ENCODE data around the gene IGSF21. TPM values are rescaled to one million over a fixed set of nuclear protein-coding genes. Genes with fewer than 3 reads are reported as not detected.

The IGSF21 gene
- total and polyA plus RNA-seq, 2 of the 8 experiments (the other 6 are each of a cell fraction or from before 2014, with no cell fraction given): 22.5 to 28.5 TPM

DNA sequence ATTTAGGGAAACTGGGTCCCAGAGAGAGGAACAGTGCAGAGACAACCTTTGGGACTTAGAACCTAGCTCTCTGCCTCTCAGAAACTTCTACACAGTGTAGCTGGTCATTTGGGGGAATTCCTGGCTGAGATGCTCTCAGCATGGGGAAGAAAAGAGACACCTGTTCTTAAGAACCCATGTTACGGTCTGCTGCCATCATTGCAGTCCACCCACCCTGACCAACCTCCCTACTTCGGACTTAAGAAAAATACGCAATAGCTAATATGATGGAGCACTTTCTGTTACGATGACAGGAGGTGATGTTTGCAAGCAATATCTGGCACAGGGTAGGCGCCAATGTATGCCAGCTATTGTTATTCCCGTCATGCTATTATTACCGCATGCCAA, 177.9 kb downstream of the IGSF21 start:
- Histone ChIP-seq H3K9me3 (ENCODE audit: insufficient read depth in 2 of 2, low read depth in 1 of 2, low read length in 1 of 2) (no peaks in the 10 kb centered on the region), H3K14ac (ENCODE audit: insufficient read length) (no peak overlapping the region), H3K4ac (replicated peaks; ENCODE audit: insufficient read length, low read depth, low read length) (no peak overlapping the region), H3K4me1 (replicated peaks in 1 of 4; ENCODE audit: control insufficient read depth in 3 of 4, insufficient read depth in 4 of 4, low read length in 3 of 4) (peaks cover 8 to 37% (median 21%) of the 10 kb centered on the region in 4 experiments), H3K18ac (ENCODE audit: extremely low read depth, low read length) (no peak overlapping the region), H2BK20ac (ENCODE audit: low read length) (no peak overlapping the region), H3K23ac (ENCODE audit: insufficient read length) (no peak overlapping the region), H4K20me1 (replicated peaks in 1 of 2; ENCODE audit: control insufficient read depth in 1 of 2, insufficient read depth in 2 of 2, low read length in 2 of 2) (no peaks in the 10 kb centered on the region), H2AK5ac (ENCODE audit: low read depth, low read length) (no peak overlapping the region; the same call in 1 of the 2 replicates), H3K23me2 (ENCODE audit: low read depth, low read length) (no peaks in the 10 kb centered on the region; the same call in 1 of the 2 replicates), H3K79me2 (ENCODE audit: control insufficient read depth in 1 of 2, insufficient read depth in 2 of 2, low read length in 2 of 2) (no peaks in the 10 kb centered on the region), H2BK15ac (ENCODE audit: low read length) (no peak overlapping the region), H3K36me3 (ENCODE audit: control insufficient read depth in 2 of 4, insufficient read depth in 4 of 4, low read length in 3 of 4) (no peaks in the 10 kb centered on the region), H2AFZ (ENCODE audit: low read length) (no peak overlapping the region), H3K79me1 (ENCODE audit: low read depth, low read length) (no peaks in the 10 kb centered on the region), H2BK12ac (ENCODE audit: low read depth, low read length) (no peak overlapping the region; the same call in 1 of the 2 replicates), H2BK120ac (replicated peaks; ENCODE audit: low read depth, low read length) (peak overlapping the region; percentile 47), H3K27ac (ENCODE audit: low read depth, low read length) (no peak overlapping the region), H3K4me3 (ENCODE audit: extremely low read depth in 1 of 4, insufficient read depth in 2 of 4, low read depth in 3 of 4, low read length in 4 of 4) (no peak overlapping the region), H2BK5ac (ENCODE audit: low read depth, low read length) (no peak overlapping the region), H4K5ac (ENCODE audit: insufficient read length, low read depth, low read length) (no peak overlapping the region), H4K91ac (replicated peaks; ENCODE audit: insufficient read length, low read length) (no peak overlapping the region), H3K27me3 (replicated peaks in 1 of 4; ENCODE audit: control insufficient read depth in 3 of 4, extremely low read depth in 1 of 4, insufficient read depth in 3 of 4, low read length in 3 of 4) (no peaks in the 10 kb centered on the region), H4K8ac (ENCODE audit: extremely low read depth, insufficient read depth, low read length) (no peak overlapping the region), H3K4me2 (ENCODE audit: insufficient read depth in 1 of 2, low read depth in 2 of 2, low read length in 2 of 2) (no peak overlapping the region), H3K9ac (replicated peaks in 1 of 4; ENCODE audit: extremely low read depth in 1 of 4, low read depth in 3 of 4, low read length in 3 of 4) (no peak overlapping the region), H3K56ac (replicated peaks; ENCODE audit: insufficient read length, low read depth, low read length) (no peak overlapping the region)
- DNase-seq (ENCODE audit: low read depth in 1 of 2, low spot score in 2 of 2) (no peak), FAIRE-seq (no peak)
- ChIA-PET CTCF (ENCODE audit: partially characterized antibody) (interaction anchor here (0.6 to 2.2 kb wide), 9 partner anchors 15 to 137 kb away, joined by 3 to 13 read pairs (median 3); no protein-coding TSS in a partner anchor), POLR2A (ENCODE audit: partially characterized antibody) (interaction anchor here (1.6 to 1.8 kb wide), 2 partner anchors 8 to 17 kb away, joined by 4 read pairs; no protein-coding TSS in a partner anchor)
- TF ChIP-seq NRF1 (IDR thresholded peaks at IDR 0.05; ENCODE audit: low read depth, low read length) (no peak), EP300 (IDR thresholded peaks at IDR 0.05; ENCODE audit: borderline replicate concordance in 1 of 2, low read depth in 2 of 2, low read length in 2 of 2) (no peak), GABPA (IDR thresholded peaks at IDR 0.05; ENCODE audit: borderline replicate concordance, insufficient read depth, low read length) (no peak), SAP30 (IDR thresholded peaks at IDR 0.05; ENCODE audit: insufficient read depth, insufficient replicate concordance, low read length) (no peak), RFX5 (IDR thresholded peaks at IDR 0.05; ENCODE audit: borderline replicate concordance, low read depth, low read length) (no peak), SRF (IDR thresholded peaks at IDR 0.05; ENCODE audit: low read depth, low read length) (no peak), JUN (IDR thresholded peaks at IDR 0.05; ENCODE audit: low read depth, low read length) (no peak)
- 93% methylated on average over 7 of the region's 7 CpGs; no CpG with 5 or more reads in 1 of the 2 experiments for WGBS, 2 experiments (ENCODE audit: extremely low coverage in 1 of 2, insufficient coverage in 1 of 2, insufficient read length in 1 of 2, insufficient replicate concordance in 2 of 2, low coverage in 1 of 2, low lambda C conversion rate in 2 of 2, missing lambda C conversion rate in 1 of 2)
